Right atrium auricular region (tissue), 2 donors: ENCODE data around the gene GFRA4. TPM values are rescaled to one million over a fixed set of nuclear protein-coding genes. Genes with fewer than 3 reads are reported as not detected.

Experiments used
- DNase-seq: peaks from one replicate; pipeline ENCODE4 v3.0.0-alpha.2; 2019; ENCODE audit warnings: low spot score
- H3K27ac ChIP-seq, 2 donors: fragments of 200-600 bp; sonication (generic); 1 replicate in 1 of 2; 2 replicates in 1 of 2; pipeline ENCODE4 v1.5.1; 2016 to 2019
- H3K27me3 ChIP-seq, 2 donors: fragments of 200-600 bp; sonication (generic); one replicate each; pipeline versions ENCODE4 v1.5.1 to v1.6.0; 2017 to 2019
- H3K36me3 ChIP-seq: fragments of 200-600 bp; sonication (generic); one replicate; pipeline ENCODE4 v1.5.1; 2016
- H3K4me1 ChIP-seq, 2 donors: fragments of 200-600 bp; sonication (generic); one replicate each; pipeline versions ENCODE4 v1.5.1 to v1.6.0; 2017 to 2019
- H3K4me3 ChIP-seq, 2 donors: fragments of 200-600 bp; sonication (generic); 1 replicate in 1 of 2; 2 replicates in 1 of 2; pipeline ENCODE4 v1.5.1; 2017 to 2019; ENCODE audit warnings: mild to moderate bottlenecking in 1 of 2, moderate library complexity in 1 of 2
- H3K9me3 ChIP-seq, 2 donors: fragments of 200-600 bp; sonication (generic); one replicate each; pipeline ENCODE4 v1.5.1; 2019
- CTCF ChIP-seq, 2 donors: fragments of 200-600 bp; sonication (generic); IDR thresholded peaks; one replicate each; pipeline ENCODE4 v1.5.1; 2019; ENCODE audit warnings: antibody characterized with exemption in 2 of 2
- total RNA-seq, 2 donors: library from RNA; depleted of rRNA; stranded (reverse); fragments of >200 nt; gene quantifications; one replicate each; pipeline ENCODE4 v1.1.0, GENCODE V29; 2016

GFRA4 gene
- total RNA-seq, 2 donors from 2014 or later, result not detected

- H3K27ac ChIP-seq, result no peak overlapping the region
- H3K4me1 ChIP-seq, result peaks cover 0 to 10% of the 10 kb centered on the region in 2 donors
- H3K27me3 ChIP-seq, result peaks cover 0 to 14% of the 10 kb centered on the region in 2 donors
- H3K9me3 ChIP-seq, result no peaks in the 10 kb centered on the region
- TF ChIP-seq CTCF (IDR thresholded peaks at IDR 0.05), result no peak
- DNase-seq, result no peak
- no peaks in the 10 kb centered on the region for H3K36me3 ChIP-seq
- H3K4me3 ChIP-seq, result no peak overlapping the region
These were observed 5.0 kb downstream of the GFRA4 start for GRCh38 chr20:3658019-3658715.

GRCh38 chr20:3655131-3655405 is 8.1 kb downstream of the GFRA4 start:
- TF ChIP-seq CTCF (IDR thresholded peaks at IDR 0.05), result no peak

GRCh38 chr20:3654326-3655130 is 8.7 kb downstream of the GFRA4 start:
- no peak overlapping the region for H3K4me3 ChIP-seq
- H3K27ac ChIP-seq, result no peak overlapping the region
- no peak for TF ChIP-seq CTCF (IDR thresholded peaks at IDR 0.05)
- H3K27me3 ChIP-seq, result no peaks in the 10 kb centered on the region
- no peaks in the 10 kb centered on the region for H3K9me3 ChIP-seq
- H3K36me3 ChIP-seq, result peaks cover 7% of the 10 kb centered on the region
- no peak for DNase-seq
- no peaks in the 10 kb centered on the region for H3K4me1 ChIP-seq

More at GRCh38 chr20:3655131-3655405, 8.1 kb downstream of the GFRA4 start:
- Histone ChIP-seq H3K27ac (no peak overlapping the region), H3K4me1 (no peaks in the 10 kb centered on the region), H3K4me3 (no peak overlapping the region), H3K27me3 (peaks cover 0 to 2% of the 10 kb centered on the region in 2 donors), H3K9me3 (no peaks in the 10 kb centered on the region), H3K36me3 (peaks cover 3% of the 10 kb centered on the region)
- no peak for DNase-seq

GRCh38 chr20:3653921-3654320 is 9.3 kb downstream of the GFRA4 start:
- no peaks in the 10 kb centered on the region for H3K27me3 ChIP-seq
- H3K36me3 ChIP-seq, result peaks cover 7% of the 10 kb centered on the region
- no peak for DNase-seq
- H3K27ac ChIP-seq, result no peak overlapping the region
- no peaks in the 10 kb centered on the region for H3K4me1 ChIP-seq
- H3K4me3 ChIP-seq, result no peak overlapping the region
- no peak for TF ChIP-seq CTCF (IDR thresholded peaks at IDR 0.05)
- H3K9me3 ChIP-seq, result no peaks in the 10 kb centered on the region

- TF ChIP-seq CTCF (IDR thresholded peaks at IDR 0.05), result no peak
- H3K27ac ChIP-seq, result no peak overlapping the region
- no peaks in the 10 kb centered on the region for H3K9me3 ChIP-seq
- no peak overlapping the region for H3K4me3 ChIP-seq
- H3K36me3 ChIP-seq, result peaks cover 14% of the 10 kb centered on the region
- no peaks in the 10 kb centered on the region for H3K27me3 ChIP-seq
- H3K4me1 ChIP-seq, result no peaks in the 10 kb centered on the region
- no peak for DNase-seq
These were observed 10.3 kb downstream of the GFRA4 start for GRCh38 chr20:3652676-3653596.
